Liver (tissue), 3 donors: Measurements from ENCODE around the gene OGFR.

ENCODE experiments used
- CTCF ChIP-seq: fragments of 150-350 bp; IDR thresholded peaks from 2 replicates; pipeline ENCODE4 v1.5.1; 2017; ENCODE audit warnings: improper control_type of control experiment, low read depth, low read length; ENCODE audit not compliant: missing input control
- FOXA1 ChIP-seq: IDR thresholded peaks from 2 replicates; pipeline ENCODE4 v1.6.1; 2016; ENCODE audit warnings: antibody characterized with exemption
- GABPA ChIP-seq, 2 donors: IDR thresholded peaks in 1 of 2; conservative IDR thresholded peaks in 1 of 2; 2 replicates each; pipeline ENCODE4 v1.6.1; 2016; ENCODE audit warnings: antibody characterized with exemption in 2 of 2, mild to moderate bottlenecking in 1 of 2, moderate library complexity in 1 of 2
- JUND ChIP-seq, 2 donors: IDR thresholded peaks; 2 replicates each; pipeline ENCODE4 v1.6.1; 2016; ENCODE audit warnings: antibody characterized with exemption in 2 of 2
- MAX ChIP-seq: IDR thresholded peaks from 2 replicates; pipeline ENCODE4 v1.6.1; 2016; ENCODE audit warnings: antibody characterized with exemption
- REST ChIP-seq: IDR thresholded peaks from 2 replicates; pipeline ENCODE4 v1.6.1; 2016; ENCODE audit warnings: antibody characterized with exemption, mild to moderate bottlenecking
- RXRA ChIP-seq, 2 donors: IDR thresholded peaks; 2 replicates each; pipeline ENCODE4 v1.6.1; 2017 to 2018; ENCODE audit warnings: antibody characterized with exemption in 2 of 2, mild to moderate bottlenecking in 1 of 2
- TAF1 ChIP-seq: conservative IDR thresholded peaks from 2 replicates; pipeline ENCODE4 v1.6.1; 2016; ENCODE audit warnings: antibody characterized with exemption, mild to moderate bottlenecking
- ZBTB33 ChIP-seq: IDR thresholded peaks from 2 replicates; pipeline ENCODE4 v1.6.1; 2016; ENCODE audit warnings: antibody characterized with exemption
- donor health status: healthy.
- donor health status: healthy.

DNA sequence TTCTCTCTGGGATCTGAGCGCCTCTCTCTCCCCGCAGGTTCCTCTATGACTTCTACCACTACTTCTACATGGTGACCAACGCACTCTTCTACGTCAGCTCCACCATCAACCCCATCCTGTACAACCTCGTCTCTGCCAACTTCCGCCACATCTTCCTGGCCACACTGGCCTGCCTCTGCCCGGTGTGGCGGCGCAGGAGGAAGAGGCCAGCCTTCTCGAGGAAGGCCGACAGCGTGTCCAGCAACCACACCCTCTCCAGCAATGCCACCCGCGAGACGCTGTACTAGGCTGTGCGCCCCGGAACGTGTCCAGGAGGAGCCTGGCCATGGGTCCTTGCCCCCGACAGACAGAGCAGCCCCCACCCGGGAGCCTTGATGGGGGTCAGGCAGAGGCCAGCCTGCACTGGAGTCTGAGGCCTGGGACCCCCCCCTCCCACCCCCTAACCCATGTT is 44.6 kb upstream of the OGFR start:
- TF ChIP-seq FOXA1: no peak
- no peak for TF ChIP-seq MAX
- no peak for TF ChIP-seq CTCF
- TF ChIP-seq JUND (IDR thresholded peaks at IDR 0.05): no peak
- no peak for TF ChIP-seq GABPA (IDR thresholded peaks at IDR 0.05 in 1 of 2, conservative IDR thresholded peaks at IDR 0.05 in 1 of 2)
- TF ChIP-seq TAF1: no peak
- TF ChIP-seq REST: no peak
- no peak for TF ChIP-seq RXRA (IDR thresholded peaks at IDR 0.05)
- TF ChIP-seq ZBTB33: no peak
